A549 (cell line): Measurements from ENCODE around the gene TMEM259.

Source experiments
- MAZ ChIP-seq: fragments of 150-350 bp; IDR thresholded peaks from 2 replicates; pipeline ENCODE4 v1.6.1; 2014; ENCODE audit warnings: antibody characterized with exemption, low read depth, low read length, borderline replicate concordance
- POLR2A ChIP-seq: IDR thresholded peaks from 2 replicates; pipeline ENCODE4 v1.6.1; 2012; ENCODE audit warnings: mild to moderate bottlenecking, low read length

GRCh38 chr19:986083-986482 is 34.8 kb downstream of the TMEM259 start:
- TF ChIP-seq POLR2A (no peak), MAZ (no peak)
